HK-2 (cell line): ENCODE results near the gene PAPSS2.

ENCODE experiments used
- DNase-seq: peaks from one replicate; pipeline ENCODE4 v3.0.0-alpha.2; 2018; ENCODE audit not compliant: unreplicated experiment

Gene PAPSS2

GRCh38 chr10:87790185-87790584 is 130.5 kb downstream of the PAPSS2 start:
- DNase-seq, result no peak

GRCh38 chr10:87794285-87794684 is 134.6 kb downstream of the PAPSS2 start:
- DNase-seq, result no peak
